Spleen (tissue), 7 donors: Measurements from ENCODE around the gene WIPF2.

Experiments used
- POLR2A ChIP-seq, 3 donors: fragments of 450-650 bp; IDR thresholded peaks; one replicate each; pipeline ENCODE4 v1.5.1; 2017; ENCODE audit warnings: antibody characterized with exemption in 3 of 3, mild to moderate bottlenecking in 1 of 3
- POLR2AphosphoS5 ChIP-seq, 3 donors: sonication (generic); formaldehyde crosslinking; IDR thresholded peaks; one replicate each; pipeline ENCODE4 v1.5.1; 2017; ENCODE audit warnings: antibody characterized with exemption in 3 of 3
- TF ChIP-seq, protein P1 (sequence below), 11 experiments: fragments of 200-600 bp in 7 of 11; fragments of 450-650 bp in 4 of 11; sonication (generic) in 4 of 11; IDR thresholded peaks in 8 of 11; conservative IDR thresholded peaks in 3 of 11; 1 replicate in 7 of 11; 2 replicates in 4 of 11; pipeline versions ENCODE4 v1.4.0 to v1.8.0; 2016 to 2021; ENCODE audit warnings: antibody characterized with exemption in 11 of 11, inconsistent platforms in 4 of 11, mild to moderate bottlenecking in 1 of 11
- donor health status: DM: no; HTN: no; CAD: no; lungs with moderate emphysema.
- donor health status: DM: no; HTN: no; CAD: no.
- donor health status: DM: no; HTN: no; CAD: no.

DNA sequence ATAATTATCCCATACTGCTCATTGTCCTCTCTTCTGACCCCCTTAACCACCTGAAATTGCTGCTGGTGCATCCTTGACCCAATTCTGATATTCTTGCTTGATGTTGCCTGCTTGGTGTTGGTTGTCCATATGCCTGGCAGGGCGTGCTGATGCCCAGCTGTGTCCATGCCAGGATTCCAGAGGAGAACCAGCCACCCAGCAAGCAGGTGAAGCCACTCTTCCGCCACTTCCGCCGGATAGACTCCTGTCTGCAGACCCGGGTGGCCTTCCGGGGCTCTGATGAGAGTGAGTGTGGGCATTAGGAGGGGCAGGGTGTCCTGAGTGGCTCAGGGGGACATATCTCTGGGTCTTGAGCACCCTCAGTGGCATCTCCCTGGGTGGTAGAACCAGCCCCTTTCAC lies 30.4 kb upstream of the WIPF2 start:
- no peak for TF ChIP-seq POLR2AphosphoS5 (IDR thresholded peaks at IDR 0.05)
- TF ChIP-seq POLR2A (IDR thresholded peaks at IDR 0.05) = no peak
- TF ChIP-seq, protein P1, sequence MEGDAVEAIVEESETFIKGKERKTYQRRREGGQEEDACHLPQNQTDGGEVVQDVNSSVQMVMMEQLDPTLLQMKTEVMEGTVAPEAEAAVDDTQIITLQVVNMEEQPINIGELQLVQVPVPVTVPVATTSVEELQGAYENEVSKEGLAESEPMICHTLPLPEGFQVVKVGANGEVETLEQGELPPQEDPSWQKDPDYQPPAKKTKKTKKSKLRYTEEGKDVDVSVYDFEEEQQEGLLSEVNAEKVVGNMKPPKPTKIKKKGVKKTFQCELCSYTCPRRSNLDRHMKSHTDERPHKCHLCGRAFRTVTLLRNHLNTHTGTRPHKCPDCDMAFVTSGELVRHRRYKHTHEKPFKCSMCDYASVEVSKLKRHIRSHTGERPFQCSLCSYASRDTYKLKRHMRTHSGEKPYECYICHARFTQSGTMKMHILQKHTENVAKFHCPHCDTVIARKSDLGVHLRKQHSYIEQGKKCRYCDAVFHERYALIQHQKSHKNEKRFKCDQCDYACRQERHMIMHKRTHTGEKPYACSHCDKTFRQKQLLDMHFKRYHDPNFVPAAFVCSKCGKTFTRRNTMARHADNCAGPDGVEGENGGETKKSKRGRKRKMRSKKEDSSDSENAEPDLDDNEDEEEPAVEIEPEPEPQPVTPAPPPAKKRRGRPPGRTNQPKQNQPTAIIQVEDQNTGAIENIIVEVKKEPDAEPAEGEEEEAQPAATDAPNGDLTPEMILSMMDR (IDR thresholded peaks at IDR 0.05 in 8 of 11, conservative IDR thresholded peaks at IDR 0.05 in 3 of 11) = no peak
